Stimulated activated CD4-positive, alpha-beta T cell treated with anti-CD3 and anti-CD28 coated beads, Interleukin-15, amount 100 ng/mL, for 24 hours (primary cell): Measurements from ENCODE around the gene AKAP13.
"Not testable (repeated sequence)": the region's sequence is repeated elsewhere in the genome, so short reads cannot be mapped to it uniquely, and the experiment has no call there.

ENCODE experiments used
- DNase-seq: peaks from one replicate; pipeline ENCODE4 v3.0.0-alpha.2; 2020

Gene AKAP13

DNA sequence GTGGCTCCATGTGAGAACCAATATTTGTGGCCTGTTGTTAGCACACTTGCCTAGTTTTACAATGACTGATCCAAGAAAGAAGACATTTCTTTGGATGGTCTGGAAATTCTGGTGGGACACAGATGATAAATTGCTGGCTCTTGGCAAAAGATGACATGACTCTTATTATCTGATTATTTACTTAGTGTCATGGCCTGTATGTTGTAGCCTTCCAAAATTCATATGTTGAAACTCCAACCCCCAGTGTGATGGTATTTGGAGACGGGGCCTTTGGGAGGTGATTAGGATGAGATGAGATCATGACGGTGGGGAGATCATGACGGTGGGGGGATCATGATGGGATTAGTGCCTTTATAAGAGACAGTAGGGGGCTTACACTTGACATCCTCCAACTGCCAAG is 30.0 kb upstream of the AKAP13 start:
- no peak for DNase-seq

DNA sequence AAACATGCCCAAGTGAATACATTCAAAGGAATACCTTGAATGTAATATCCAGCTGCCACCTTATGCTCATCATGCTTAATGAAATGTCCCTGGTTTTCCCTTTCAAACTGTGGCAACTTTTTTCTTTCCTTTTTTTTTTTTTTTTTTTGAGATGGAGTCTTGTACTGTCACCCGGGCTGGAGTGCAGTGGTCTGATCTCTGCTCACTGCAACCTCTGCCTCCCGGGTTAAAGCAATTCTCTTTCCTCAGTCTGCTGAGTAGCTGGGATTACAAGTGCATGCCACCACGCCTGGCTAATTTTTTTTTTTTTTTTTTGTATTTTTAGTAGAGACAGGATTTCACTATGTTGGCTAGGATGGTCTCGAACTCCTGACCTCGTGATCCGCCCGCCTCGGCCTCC is 28.9 kb upstream of the AKAP13 start:
- DNase-seq = not testable (repeated sequence)

DNA sequence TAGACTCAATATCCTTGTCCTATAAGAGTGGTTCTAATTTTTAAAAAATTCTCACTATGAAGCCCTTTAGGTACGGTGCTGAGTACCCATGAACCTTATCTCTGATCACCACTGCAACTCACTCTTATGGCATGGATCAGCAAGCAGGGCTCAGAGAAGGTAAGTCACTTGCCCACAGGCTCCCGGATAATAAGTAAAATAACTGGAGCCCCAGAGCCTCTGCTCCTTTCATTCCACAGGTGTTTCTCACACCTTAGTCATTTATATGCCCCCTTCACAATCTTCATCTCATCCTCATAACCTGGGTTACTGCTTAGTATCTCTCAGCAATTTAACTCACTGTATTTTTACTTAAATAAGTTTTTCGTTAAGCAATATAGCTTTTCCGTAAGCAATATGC is 28.4 kb upstream of the AKAP13 start:
- no peak for DNase-seq

DNA sequence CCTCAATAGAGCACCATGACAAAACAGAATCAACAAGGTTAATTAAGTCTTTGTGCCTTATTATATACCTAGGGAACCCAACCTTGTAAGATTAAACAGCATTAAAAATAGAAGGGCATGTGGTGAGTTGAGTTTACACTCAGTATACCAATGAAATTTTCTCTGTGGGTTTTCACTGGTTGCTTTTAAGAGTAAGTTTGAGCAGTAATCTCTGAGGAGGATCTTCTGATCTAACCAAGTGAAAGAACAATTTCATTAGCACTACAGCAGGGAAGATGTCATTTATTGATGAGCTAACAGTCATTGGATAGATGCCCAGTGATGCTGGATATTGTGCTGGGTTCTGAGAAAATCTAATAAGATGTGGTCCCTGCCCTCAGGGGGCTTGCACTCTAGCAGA is 26.9 kb upstream of the AKAP13 start:
- no peak for DNase-seq

DNA sequence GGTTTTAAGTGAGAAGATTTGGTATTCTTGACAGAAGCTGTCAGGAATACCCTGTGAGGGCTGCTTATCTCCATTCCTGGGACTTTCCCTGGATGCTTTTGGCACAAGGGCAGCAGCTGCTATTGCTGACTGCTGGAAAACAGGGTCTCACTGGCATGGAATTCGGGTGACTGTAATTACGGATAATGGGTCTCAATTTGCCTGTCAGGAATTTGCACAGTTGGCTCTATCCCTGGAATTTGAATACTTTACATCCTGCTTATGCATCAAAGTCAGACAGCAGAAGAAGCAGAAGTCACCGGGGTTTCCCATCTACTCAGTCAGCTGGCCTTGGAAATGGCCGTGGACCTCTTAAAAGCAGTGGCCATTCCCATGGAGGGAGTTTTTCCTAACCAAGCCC is 25.9 kb upstream of the AKAP13 start:
- no peak for DNase-seq

DNA sequence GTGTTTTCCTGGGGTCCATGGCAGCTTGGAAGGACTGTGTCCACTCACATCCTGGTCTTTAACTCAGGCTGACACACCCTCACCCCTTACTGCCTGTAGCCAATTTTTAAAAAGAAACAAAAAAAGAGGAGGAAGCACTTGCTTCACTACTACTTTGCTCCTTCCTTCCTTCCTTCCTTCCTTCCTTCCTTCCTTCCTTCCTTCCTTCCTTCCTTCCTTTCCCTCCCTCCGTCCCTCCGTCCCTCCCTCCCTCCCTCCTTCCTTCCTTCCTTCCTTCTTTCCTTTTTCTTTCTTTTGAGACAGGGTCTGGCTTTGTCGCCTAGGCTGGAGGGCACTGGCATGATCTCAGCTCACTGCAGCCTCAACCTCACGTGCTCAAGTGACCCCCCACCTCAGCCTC is 25.5 kb upstream of the AKAP13 start:
- no peak for DNase-seq

DNA sequence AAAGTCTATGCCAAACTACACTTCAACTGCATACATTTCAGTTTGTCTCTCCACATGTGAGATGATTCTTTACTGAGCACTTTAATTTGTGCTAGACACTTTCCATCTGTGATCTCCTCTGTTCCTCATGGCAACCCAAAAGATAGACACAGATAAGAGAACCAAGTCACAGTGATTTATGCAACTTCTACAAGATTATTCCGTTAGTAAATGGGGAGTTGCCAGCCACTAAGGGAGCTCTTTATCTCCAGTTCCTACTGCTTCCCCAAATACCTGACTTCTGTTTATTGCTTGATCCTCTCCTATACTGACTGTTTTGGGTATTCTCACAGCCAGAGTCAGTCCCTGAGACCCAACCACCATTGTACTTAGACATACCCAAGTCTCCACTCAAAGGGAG is 24.1 kb upstream of the AKAP13 start:
- DNase-seq = no peak

DNA sequence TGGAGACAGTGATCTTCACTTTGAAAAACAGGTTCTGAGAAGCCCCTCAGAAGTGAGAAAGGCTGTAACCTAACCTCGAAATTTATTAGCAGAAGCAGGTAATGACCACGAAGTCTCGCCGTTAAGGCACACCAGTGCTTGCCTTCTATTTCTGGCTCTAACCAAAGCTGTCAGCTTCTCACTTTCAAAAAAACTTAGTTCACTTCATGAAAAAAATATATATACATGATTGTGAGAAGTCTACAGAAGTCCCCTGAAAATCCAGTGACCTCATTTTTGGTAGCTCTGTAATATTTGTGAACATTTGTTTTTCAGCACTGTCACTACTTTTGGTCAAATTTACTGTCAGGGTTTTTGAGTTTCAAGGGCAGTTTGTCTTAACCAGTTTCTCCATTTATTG is 19.1 kb upstream of the AKAP13 start:
- DNase-seq = no peak

DNA sequence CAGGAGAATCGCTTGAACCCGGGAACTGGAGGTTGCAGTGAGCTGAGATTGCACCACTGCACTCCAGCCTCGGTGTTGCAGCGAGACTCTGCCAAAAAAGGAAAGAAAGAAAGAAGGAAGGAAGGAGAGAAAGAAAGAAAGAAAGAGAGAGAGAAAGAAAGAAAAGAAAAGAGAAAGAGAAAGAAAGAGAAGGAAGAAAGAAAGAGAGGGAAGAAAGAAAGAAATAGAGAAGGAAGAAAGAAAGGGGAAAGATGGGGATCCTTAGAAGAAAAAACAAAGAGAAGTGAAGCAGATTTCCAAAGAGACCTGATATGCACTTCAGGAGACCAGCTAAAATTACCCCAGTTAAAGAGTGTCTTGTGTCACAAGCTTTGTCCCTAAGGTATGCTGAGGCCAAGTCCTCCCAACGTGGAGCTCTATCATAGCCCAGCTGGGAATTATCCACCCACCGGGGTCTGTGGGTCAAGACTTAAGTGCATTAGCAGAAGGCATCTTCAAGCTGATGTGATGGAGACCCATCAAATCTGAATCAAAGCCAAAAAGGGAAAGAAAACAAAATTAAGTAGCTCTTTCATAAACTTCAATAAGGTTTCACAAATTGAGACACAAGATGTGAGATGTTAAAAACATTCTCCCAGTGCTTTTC is 17.8 kb upstream of the AKAP13 start:
- no peak for DNase-seq

DNA sequence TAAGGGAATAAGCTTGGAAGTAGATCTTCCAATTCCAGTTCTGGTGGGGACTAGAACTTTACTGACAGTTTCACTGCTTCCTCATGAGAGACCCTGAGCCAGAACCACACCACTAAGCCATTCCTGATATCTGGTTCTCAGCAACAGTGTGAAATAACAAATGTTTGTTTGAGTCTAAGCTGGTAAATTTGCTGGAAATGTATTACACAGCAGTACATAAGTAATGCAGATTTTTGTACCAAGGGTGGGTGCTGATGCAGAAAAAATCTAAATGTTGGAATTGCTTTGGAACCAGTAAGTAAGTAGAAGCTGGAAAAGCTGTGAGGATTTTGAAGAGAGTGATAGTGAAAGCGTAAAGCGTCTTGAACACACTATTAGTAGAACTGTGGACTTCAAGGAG is 14.4 kb upstream of the AKAP13 start:
- DNase-seq = no peak

DNA sequence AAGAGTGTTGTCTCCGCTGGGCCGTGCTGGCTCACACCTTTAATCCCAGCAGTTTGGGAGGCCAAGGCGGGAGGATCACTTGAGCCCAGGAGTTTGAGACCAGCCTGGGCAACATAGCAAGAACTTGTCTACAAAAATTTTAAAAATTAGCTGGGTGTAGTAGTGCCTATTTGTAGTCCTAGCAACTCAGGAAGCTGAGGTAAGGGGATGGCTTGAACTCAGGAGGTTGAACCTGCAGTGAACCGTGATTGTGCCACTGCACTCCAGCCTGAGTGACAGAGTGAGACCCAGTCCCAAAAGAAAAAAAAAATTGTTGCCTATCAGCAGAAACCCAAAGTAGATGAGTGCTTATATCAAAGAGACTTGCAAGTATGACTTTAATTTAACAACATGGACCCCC is 12.7 kb upstream of the AKAP13 start:
- no peak for DNase-seq

DNA sequence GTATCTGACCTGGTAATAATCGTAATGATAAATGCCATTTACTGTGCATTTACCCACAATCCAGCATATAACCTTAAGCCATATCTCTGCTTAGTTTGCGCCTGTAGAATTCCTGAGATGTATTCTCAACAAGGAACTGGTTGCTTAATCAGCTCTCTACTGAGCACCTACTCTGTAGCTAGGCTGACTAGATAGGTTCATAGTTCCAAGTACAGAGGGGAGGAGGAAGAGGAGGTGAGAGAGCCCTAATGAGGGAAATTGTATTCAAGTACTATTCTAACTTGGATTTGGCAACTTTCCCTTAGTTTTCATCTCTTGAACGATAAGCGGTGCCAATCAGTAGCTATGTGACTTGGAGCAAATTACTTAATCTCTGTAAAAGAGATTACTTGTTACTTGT is 5.6 kb upstream of the AKAP13 start:
- DNase-seq = no peak

DNA sequence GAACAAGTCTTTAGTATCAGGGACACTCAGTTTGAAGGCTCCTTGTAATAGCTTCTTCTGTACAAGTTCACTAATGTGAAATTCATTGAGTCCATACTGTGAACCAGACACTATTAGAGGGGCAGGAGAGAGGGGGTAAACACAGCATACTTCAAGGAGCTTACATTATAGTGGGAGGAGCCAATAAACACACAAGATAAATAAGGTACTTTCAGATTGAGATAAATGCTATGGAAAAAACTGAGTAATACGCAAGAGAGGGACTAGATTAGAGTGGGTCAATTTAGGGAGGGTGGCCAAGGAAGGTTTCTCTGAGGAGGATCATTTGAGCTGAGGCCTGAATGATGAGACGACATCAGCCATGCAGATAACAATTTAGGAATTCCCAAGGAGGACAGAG is 3.1 kb upstream of the AKAP13 start:
- DNase-seq = no peak

DNA sequence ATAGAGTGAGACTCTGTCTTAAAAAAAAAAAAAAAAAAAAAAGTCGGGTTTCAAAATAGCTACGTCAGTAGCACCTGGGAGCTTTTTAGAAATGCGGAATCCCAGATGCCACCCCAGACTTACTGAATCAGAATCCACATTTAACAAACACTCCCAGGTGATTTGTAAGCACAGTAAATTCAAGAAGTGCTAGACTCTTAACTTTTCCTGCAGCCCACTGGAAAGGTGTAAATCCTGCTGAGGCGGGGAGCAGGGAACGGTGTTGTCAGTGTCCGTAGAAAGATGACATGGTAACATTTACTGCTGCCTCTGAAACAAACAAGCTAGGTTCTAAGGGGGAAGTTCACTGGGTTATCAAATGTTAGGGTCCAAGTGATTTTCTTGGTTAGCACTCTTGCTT is 2.4 kb upstream of the AKAP13 start:
- DNase-seq = no peak

DNA sequence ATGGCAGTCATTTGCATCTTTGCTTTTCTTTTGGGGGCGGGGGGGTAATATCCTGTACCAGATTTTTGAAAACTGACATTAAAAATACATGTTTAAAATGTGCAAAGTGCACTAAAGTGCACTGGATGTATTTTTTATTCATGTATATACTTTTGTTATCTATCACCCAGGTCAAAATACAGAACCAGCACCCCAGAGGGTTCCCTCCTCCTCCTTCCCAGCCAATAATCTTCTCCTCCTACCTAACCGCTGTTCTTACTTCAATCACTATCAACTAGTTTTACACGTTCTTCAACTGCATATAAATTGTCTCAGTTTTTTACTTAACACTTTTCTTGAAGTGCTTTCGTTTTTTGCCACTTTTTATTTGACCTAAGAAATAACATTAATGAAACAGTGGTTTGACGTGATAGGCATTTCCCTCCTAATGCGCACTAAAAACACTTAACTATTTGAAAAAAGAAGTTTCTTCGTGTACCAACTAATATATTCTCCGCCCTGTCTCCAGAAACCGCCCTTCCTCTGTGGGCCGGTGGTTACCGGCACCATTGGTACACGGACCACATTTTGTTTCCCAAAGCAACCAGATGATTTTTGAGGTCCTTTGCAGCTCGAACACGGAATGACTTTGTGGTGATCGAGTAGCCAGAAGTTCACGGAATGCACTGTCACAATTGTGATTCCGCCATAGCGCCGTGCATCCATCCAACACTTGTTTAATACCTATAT is 836 bp upstream of the AKAP13 start:
- DNase-seq = peak; percentile 53

DNA sequence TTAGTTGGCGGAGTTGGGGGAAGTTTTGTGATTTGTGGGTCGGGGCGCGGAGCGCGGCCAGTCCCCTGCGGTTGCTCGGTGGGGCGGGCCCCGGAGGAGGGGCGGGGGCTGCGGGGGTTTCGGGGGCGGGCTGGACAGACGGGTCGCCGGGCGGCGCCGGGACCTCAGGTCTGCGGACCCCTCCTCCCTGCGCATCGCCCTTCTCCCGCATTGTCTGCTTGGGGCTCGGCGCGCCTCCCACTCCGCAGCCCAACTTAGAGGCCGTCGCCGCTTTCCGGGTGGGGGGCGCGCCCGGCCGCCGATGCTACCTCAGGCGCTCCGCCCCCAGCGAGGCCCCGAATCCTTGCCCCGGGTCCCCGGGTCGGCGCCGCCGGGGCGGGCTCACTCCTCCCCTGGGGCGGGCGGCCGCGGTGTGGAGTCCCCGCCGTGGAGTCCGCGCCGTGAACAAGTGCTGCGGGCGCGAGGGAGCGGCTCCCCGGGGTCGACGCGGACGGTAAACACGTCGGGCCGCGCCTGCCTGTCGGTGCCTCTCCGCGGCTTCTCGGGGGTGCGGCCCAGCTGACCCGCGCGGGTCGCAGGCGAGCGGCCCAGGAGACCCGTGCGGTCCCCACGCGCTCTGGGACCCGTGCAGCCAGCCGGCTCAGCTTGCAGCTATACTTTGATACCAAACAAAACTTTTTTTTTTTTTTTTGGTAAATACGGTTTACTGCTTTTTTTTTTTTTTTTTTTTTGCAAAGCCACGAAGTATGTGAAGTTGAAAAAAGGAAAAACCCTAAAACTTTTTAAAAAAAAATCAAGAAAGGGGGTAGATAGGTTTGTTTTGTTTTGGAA is 624 bp downstream of the AKAP13 start:
- DNase-seq = peak; percentile 72

DNA sequence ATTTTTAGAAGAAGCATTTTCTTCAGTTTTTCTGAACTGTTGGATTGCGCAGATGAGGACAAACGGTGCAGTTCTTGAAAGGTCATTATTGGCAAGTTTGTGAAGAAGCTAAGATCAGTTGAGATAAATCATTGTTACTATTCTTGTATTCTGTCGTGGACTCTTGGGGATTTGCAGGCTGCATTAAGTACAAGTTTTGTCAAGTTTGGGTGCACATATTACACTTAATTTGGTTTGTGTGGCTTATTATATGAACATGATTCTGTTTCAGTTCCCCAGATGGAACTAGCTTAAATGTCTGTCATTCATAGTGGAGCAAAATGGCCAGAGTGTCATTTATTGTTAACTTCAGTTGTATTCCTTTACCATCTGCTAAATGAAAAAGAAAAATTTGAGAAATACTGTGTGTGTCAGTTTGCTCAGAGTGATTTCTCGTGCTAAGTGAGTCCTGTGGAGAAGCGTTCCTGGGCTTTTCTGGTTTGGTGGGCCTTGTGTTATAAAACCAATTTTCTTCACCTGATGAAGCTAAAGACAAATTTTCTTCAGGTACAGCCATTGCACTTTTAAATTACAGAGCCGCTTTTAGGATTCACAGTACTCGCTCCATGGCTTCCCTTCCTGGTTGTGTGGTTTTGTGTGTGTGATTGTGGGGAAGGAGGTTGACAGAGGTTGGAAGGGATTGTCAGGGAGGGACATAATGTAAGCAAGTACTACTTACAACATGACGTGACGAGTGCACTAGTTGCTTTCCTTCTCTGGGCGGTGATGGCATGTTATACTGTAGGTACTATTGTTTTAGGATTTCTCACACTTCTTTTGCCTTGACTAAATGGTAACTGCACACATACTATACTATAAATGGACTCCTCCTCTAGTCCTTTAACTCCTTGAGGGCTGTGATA is 1.7 kb downstream of the AKAP13 start:
- DNase-seq = no peak

DNA sequence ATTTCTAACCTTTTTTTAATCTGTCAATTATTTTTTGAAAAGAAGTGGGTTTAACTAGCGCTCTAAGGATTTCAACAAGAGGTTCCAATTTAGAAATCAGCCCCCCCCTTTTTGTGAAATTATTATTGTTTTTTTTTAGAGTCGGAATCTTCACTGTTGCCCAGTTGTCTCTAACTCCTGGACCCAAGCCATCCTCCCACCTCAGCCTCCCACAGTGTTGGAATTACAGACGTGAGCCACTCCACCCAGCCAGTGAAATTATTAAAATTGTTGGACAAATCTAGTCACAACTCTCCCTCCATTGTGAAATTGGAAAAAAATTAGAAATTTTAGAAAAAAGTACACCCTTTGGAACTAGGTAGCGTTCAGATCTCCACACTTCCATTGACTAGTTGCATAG is 2.5 kb downstream of the AKAP13 start:
- DNase-seq = no peak

DNA sequence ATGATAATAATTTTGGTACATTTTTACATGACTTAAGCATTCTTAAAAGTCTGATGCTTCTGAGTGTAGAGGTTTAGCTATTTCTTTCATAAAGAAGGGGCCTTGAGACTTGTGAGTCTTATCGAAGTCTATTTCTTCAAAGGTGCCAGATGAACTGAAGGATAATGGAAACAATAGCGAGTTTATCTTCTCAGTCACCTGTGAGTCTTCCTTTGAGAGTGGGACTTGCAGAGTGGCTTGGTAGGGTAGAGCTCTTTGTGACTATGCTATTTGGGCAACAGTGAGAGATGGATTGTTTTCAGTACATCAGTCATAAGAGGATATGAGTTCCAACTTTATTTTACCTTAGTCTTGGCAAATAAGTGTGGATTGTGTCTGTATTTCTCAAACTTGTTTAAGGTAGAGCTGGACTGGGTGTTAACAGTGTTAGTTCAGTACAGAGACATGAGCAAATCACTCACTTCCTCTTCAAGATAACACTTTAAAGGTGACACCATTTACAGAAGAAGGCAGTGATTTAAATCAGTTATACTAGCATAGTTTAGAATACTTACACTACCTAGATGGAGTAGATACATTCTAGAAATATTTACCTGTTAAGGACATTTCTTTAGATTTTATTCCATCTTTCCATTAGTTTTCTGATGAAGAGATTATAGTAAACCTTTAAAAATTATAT is 3.2 kb downstream of the AKAP13 start:
- no peak for DNase-seq

DNA sequence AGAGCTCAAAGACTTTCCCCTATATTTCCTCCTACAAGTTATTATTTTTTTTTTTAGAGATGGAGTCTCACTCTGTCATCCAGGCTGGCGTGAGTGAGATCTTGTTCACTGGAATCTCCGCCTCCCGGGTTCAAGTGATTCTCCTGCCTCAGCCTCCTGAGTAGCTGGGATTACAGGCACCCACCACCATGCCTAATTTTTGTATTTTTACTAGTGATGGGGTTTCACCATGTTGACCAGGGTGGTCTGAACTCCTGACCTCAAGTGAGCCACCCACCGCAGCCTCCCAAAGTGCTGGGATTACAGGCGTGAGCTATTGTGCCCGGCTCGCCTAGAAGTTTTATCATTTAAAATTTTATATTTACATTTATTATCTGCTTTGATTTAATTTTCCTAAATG is 5.9 kb downstream of the AKAP13 start:
- no peak for DNase-seq

DNA sequence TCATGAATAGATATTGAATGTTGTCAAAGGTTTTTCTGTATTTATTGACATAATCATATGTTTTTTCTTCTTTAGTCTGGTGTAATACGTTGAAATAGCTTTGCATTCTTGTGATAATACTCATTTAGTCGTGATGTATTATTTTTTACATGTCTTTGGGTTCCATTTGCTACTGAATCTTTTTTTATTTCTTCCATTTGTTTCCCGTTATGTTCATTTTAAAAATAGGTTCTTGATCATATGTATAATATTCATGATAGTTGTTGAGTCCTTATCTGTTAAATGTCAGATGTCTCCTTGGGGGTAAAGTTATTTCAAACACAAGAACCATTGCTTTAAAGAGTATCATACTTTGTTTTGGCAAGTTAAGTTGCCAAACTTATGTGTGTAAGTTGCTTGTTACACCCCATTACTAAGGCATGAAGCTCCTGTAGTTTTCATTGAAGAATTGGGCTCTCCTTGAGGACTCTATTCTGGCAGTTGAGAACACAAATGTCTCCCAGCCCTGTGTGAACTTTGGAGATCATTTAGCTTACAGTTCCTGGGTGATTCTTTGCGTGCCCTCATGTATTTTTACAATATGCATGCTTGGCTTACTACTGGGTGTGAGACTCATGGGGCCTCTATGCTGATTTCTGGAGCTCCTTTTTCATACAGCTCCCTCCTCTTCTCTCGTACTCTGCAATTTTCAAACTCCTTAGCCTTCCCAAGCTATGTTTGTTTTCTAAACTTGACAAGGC is 8.3 kb downstream of the AKAP13 start:
- no peak for DNase-seq

DNA sequence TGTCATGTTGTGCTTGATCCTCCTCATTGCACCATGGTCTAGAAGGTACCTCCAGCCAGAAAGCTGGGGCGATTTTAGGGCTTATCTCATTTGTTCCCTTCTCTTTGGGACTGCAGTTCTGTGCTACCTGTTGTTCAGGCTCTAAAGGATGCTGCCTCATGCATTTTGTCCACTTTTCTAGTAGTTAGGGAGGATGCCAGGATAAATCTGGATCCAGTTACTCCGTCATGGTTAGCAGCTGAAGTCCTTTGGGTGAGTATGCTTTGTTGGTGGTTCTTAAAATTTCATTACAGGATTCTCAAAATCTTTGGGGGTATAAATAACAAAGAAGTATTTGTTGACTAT is 8.9 kb downstream of the AKAP13 start:
- DNase-seq = no peak
